Measurements from ENCODE around the gene ALKBH8.

- TF ChIP-seq, protein P1, sequence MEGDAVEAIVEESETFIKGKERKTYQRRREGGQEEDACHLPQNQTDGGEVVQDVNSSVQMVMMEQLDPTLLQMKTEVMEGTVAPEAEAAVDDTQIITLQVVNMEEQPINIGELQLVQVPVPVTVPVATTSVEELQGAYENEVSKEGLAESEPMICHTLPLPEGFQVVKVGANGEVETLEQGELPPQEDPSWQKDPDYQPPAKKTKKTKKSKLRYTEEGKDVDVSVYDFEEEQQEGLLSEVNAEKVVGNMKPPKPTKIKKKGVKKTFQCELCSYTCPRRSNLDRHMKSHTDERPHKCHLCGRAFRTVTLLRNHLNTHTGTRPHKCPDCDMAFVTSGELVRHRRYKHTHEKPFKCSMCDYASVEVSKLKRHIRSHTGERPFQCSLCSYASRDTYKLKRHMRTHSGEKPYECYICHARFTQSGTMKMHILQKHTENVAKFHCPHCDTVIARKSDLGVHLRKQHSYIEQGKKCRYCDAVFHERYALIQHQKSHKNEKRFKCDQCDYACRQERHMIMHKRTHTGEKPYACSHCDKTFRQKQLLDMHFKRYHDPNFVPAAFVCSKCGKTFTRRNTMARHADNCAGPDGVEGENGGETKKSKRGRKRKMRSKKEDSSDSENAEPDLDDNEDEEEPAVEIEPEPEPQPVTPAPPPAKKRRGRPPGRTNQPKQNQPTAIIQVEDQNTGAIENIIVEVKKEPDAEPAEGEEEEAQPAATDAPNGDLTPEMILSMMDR (IDR thresholded peaks at IDR 0.05) = no peak
- TF ChIP-seq POLR2AphosphoS5 (IDR thresholded peaks at IDR 0.05; ENCODE audit: low read depth, low read length) = peak; percentile 97; the same call in 1 of the 2 replicates
- TF ChIP-seq TCF7L2 (IDR thresholded peaks at IDR 0.05; ENCODE audit: low read depth, low read length) = 0 out of 2 replicates have a peak, but pooled peaks have one; percentile 38
- TF ChIP-seq REST (IDR thresholded peaks at IDR 0.05; ENCODE audit: insufficient read depth in 1 of 2, low read depth in 2 of 2, low read length in 1 of 2) = peak in 1 of 2 experiments; percentile 54; a peak in 1 of 4 replicates
These were observed 107.8 kb downstream of the ALKBH8 start, which contains the start of gene CWF19L2 for GRCh38 chr11:107457558-107458271.

Measured in Panc1 (cell line).